Mesothelial cell of epicardium (in vitro differentiated cells): ENCODE results near the gene APBB1. TPM values are rescaled to one million over a fixed set of nuclear protein-coding genes. Genes with fewer than 3 reads are reported as not detected.
"Not testable (repeated sequence)": the region's sequence is repeated elsewhere in the genome, so short reads cannot be mapped to it uniquely, and the experiment has no call there.

Experiments
- DNase-seq, 2 experiments: peaks; one replicate each; pipeline ENCODE4 v3.0.0; 2021; ENCODE audit warnings: low spot score in 2 of 2; ENCODE audit not compliant: unreplicated experiment in 2 of 2
- H3K27ac Mint-ChIP-seq: 2 replicates; pipeline ENCODE4 v1.8.0; 2021; ENCODE audit warnings: mixed read lengths
- H3K27me3 Mint-ChIP-seq: 2 replicates; pipeline ENCODE4 v1.8.0; 2021; ENCODE audit warnings: low read depth, mixed read lengths
- H3K36me3 Mint-ChIP-seq: 2 replicates; pipeline ENCODE4 v1.8.0; 2021; ENCODE audit warnings: mixed read lengths
- H3K4me1 Mint-ChIP-seq: 2 replicates; pipeline ENCODE4 v1.8.0; 2021; ENCODE audit warnings: mixed read lengths
- H3K4me3 Mint-ChIP-seq: 2 replicates; pipeline ENCODE4 v1.8.0; 2021; ENCODE audit warnings: mild to moderate bottlenecking, moderate library complexity, mixed read lengths
- H3K9me3 Mint-ChIP-seq: 2 replicates; pipeline ENCODE4 v1.8.0; 2021; ENCODE audit warnings: mixed read lengths
- CTCF ChIP-seq: fragments of 200-600 bp; sonication (generic); IDR thresholded peaks from one replicate; pipeline ENCODE4 v1.5.0; 2021; ENCODE audit warnings: antibody characterized with exemption; ENCODE audit not compliant: unreplicated experiment
- total RNA-seq: library from RNA; stranded (reverse); gene quantifications from 3 replicates; pipeline ENCODE4 v1.2.1, GENCODE V29; 2021

Gene APBB1
- total RNA-seq, 1 donor from 2014 or later = 62.4 TPM

- no peak for DNase-seq
- Mint-ChIP-seq H3K4me3 (no peak overlapping the region), H3K9me3 (no peaks in the 10 kb centered on the region)
Observed at GRCh38 chr11:6397636-6398035, 21.3 kb downstream of the APBB1 start.

GRCh38 chr11:6397156-6397555, 21.7 kb downstream of the APBB1 start:
- no peaks in the 10 kb centered on the region for H3K9me3 Mint-ChIP-seq
- no peak overlapping the region for H3K4me3 Mint-ChIP-seq
- H3K4me1 Mint-ChIP-seq = peaks cover 15% of the 10 kb centered on the region
- DNase-seq = no peak
- H3K27ac Mint-ChIP-seq = peak overlapping the region; percentile 14
- H3K36me3 Mint-ChIP-seq = peaks cover 15% of the 10 kb centered on the region
- H3K27me3 Mint-ChIP-seq = no peaks in the 10 kb centered on the region
- no peak for TF ChIP-seq CTCF

More at GRCh38 chr11:6397636-6398035, 21.3 kb downstream of the APBB1 start:
- Mint-ChIP-seq H3K27me3 (no peaks in the 10 kb centered on the region), H3K4me1 (peaks cover 15% of the 10 kb centered on the region), H3K27ac (peak overlapping the region; percentile 14), H3K36me3 (peaks cover 15% of the 10 kb centered on the region)
- TF ChIP-seq CTCF = no peak

- no peak for DNase-seq
- H3K4me1 Mint-ChIP-seq = peaks cover 23% of the 10 kb centered on the region
- H3K4me3 Mint-ChIP-seq = no peak overlapping the region
- no peaks in the 10 kb centered on the region for H3K9me3 Mint-ChIP-seq
- H3K27me3 Mint-ChIP-seq = no peaks in the 10 kb centered on the region
- peaks cover 15% of the 10 kb centered on the region for H3K36me3 Mint-ChIP-seq
- H3K27ac Mint-ChIP-seq = no peak overlapping the region
- TF ChIP-seq CTCF = no peak
Observed at GRCh38 chr11:6395470-6396060, 23.3 kb downstream of the APBB1 start.

- no peaks in the 10 kb centered on the region for H3K27me3 Mint-ChIP-seq
- peaks cover 11% of the 10 kb centered on the region for H3K36me3 Mint-ChIP-seq
- peaks cover 30% of the 10 kb centered on the region for H3K4me1 Mint-ChIP-seq
- H3K4me3 Mint-ChIP-seq = no peak overlapping the region
- no peak for TF ChIP-seq CTCF
- H3K9me3 Mint-ChIP-seq = no peaks in the 10 kb centered on the region
- no peak for DNase-seq
- no peak overlapping the region for H3K27ac Mint-ChIP-seq
Observed at GRCh38 chr11:6393989-6394670, 24.8 kb downstream of the APBB1 start.

GRCh38 chr11:6392251-6392650, 26.6 kb downstream of the APBB1 start:
- Mint-ChIP-seq H3K4me3 (peak overlapping the region; percentile 28), H3K4me1 (peaks cover 21% of the 10 kb centered on the region)
- H3K9me3 Mint-ChIP-seq, DNase-seq, H3K27me3 Mint-ChIP-seq, H3K36me3 Mint-ChIP-seq, H3K27ac Mint-ChIP-seq: not testable (repeated sequence)

- H3K27ac Mint-ChIP-seq = no peak overlapping the region
- peak overlapping the region; percentile 83 for H3K4me3 Mint-ChIP-seq
- no peak for TF ChIP-seq CTCF
- DNase-seq = no peak
- H3K27me3 Mint-ChIP-seq = no peaks in the 10 kb centered on the region
- peaks cover 5% of the 10 kb centered on the region for H3K36me3 Mint-ChIP-seq
- H3K9me3 Mint-ChIP-seq = no peaks in the 10 kb centered on the region
- H3K4me1 Mint-ChIP-seq = peaks cover 15% of the 10 kb centered on the region
Observed at GRCh38 chr11:6391537-6392134, 27.3 kb downstream of the APBB1 start.
